HG03280 (cell line): ENCODE results near the gene PDE6G.
A peak's percentile ranks its signal among the peaks of the same experiment; 100 is the strongest.

Experiments
- ATAC-seq: cut with Tn5 transposase; IDR thresholded peaks from one replicate; pipeline ENCODE4 v1.9.1; 2021; ENCODE audit warnings: mild to moderate bottlenecking, moderate library complexity; ENCODE audit not compliant: unreplicated experiment

Gene PDE6G

DNA sequence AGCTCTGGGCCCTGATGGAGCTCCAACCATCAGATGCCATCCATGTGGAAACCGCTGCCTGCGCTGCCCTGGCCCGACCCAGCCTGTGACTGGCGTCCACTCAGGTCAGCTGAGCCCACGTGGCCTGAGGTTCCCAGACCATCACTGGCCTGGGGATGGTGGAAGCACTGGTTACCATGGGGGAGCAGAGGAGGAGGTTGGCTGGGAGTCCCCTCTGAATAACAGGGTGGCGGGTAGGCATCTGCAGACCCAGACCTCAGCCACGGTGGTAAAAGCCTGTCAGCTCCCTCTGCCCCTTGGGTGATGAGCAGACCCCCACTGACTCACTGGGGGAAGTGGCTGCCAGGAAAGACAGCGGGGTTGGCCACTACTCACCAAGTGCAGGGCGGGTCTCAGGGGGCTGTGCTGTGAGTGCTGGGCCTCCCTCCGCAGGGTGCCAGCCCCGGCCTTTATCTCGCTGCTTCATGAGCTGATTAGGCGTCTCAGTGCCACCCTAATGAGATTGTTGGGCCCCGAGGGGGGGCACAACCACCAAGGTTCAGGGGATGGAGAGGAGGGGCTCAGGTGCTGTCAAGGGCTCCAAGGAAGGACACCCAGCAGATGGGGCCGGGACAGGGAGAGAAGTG, at the start of gene PDE6G:
Gene PDE6G (minus strand): TSS at position 425 of the 626 bp plus-strand sequence. CDS start 3,237 bp downstream, outside the sequence.
- no peak for ATAC-seq

DNA sequence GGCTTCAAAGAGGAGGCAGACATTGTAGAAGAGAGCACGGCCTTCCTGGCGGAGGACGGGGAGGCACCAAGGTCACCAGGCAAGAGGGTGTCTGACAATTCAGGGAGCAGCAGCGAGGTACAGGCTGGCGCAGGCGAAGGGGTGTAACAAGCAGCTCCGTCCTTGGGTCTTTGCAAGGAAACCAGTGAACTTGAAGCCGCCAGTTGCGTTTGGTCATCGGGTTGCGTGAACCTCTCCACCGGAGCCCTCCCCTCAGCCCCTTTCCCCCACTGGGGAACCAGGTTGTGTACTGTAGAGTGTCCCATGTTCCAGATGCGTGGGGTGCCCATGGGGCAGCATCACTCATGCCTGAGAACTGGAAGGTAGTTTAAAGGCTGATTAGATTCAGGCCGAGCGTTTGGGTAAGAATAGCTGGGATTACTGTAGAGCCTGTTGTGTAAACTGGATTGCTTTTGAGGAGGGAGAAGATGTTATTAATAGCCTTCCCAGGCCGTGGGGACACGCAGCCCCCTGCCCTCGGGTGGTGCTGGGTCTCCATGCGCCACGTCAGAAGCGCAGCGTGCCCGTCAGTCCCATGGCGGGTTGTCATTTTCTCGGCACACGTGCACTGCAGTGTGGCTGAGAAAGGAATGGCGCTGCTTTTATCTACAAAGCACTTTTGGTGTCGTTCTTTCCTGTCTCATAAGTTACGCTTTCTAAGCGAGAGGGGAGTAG, 49.3 kb upstream of the PDE6G start:
- no peak for ATAC-seq

- no peak for ATAC-seq
Observed at GRCh38 chr17:81703747-81704654, 47.7 kb upstream of the PDE6G start.

- peak; percentile 87 for ATAC-seq
Observed at GRCh38 chr17:81702934-81703746, 46.8 kb upstream of the PDE6G start, which contains the start of gene MRPL12. TSS of gene MRPL12 (plus strand) at chr17:81703367. CDS start at chr17:81703502, 135 bp downstream.

DNA sequence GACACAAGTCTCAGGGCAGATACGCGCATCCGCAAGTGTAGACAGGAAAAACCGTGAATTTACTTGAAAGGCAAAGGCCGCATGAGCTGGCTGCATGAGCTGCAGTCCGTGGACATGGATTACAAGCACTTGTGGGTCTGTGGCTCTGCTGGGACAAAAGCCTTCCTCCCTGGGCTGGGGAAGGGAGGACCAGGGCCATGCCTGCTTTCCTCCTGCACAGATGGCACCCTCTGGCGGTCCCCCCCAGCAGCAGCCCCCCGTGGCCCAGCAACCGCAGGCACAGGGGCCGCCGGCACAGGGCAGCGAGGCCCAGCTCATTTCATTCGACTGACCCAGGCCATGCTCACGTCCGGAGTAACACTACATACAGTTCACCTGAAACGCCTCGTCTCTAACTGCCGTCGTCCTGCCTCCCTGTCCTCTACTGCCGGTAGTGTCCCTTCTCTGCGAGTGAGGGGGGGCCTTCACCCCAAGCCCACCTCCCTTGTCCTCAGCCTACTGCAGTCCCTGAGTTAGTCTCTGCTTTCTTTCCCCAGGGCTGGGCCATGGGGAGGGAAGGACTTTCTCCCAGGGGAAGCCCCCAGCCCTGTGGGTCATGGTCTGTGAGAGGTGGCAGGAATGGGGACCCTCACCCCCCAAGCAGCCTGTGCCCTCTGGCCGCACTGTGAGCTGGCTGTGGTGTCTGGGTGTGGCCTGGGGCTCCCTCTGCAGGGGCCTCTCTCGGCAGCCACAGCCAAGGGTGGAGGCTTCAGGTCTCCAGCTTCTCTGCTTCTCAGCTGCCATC, 45.1 kb upstream of the PDE6G start:
- ATAC-seq, result no peak

DNA sequence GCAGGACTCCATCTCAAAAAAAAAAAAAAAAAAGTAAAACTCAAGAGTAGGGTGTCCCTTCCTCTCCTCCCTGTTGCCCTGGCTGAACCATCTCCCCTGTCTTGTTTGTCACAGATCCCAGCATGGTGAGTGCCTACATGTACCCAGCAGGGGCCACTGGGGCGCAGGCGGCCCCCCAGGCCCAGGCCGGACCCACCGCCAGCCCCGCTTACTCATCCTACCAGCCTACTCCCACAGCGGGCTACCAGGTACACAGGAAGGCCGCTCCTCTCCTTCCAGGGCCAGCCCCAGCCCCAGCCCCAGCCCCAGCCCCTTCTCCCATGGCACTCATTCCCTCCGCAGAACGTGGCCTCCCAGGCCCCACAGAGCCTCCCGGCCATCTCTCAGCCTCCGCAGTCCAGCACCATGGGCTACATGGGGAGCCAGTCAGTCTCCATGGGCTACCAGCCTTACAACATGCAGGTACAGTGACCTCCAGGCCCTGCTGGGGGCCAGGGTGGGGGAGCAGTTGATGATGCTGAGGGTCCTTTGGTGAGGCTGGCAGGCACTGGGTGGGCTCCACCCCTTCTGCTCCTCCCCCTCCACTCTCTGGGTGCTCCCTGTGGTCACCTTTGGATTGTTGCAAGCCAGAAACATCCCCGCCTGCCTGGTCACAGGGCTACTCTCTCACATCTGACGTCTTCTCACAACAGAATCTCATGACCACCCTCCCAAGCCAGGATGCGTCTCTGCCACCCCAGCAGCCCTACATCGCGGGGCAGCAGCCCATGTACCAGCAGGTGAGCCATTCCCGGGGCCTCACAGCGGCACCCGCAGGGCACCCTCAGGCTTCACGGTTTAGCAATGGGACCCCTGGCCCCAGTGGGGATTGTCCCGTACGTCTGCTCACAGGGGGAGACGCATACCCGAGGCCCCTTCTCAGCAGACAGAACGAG, 44.3 kb upstream of the PDE6G start:
- ATAC-seq, result no peak

DNA sequence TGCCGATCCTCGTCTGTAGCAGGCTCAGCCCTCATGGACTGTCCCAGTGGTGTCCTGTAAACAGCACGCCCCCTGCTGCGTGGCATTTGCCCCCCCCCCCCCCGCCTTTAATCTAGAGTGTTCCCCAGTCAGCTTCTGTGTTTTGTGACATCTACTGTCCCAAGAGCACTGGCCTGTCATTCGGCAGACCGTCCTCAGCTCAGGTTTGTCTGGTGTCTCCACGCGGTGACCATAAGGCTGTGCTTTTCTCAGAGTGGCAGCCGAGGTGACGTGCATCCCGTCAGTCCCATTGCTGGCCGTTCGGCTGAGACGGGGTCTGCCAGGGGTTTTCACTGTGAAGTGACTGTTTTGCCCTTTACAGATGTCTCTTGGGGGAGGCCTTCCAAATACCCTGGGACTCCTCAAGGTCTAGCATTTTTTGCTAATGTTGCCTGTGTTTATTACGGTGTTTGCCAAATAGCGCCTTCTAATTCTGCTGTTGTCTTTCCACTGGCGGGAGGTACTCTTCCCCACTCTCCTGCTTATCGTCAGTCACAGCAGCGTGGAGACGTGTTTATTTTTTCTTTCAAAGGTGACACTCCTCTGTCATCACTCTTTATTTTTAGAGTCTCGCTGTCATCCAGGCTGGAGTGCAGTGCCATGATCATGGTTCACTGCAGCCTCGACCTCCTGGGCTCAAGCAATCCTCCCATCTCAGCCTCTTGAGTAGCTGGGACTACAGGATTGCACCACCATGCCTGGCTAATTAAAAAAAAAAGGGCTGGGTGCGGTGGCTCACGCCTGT, 41.1 kb upstream of the PDE6G start:
- ATAC-seq, result no peak

- ATAC-seq, result no peak
Observed at GRCh38 chr17:81696218-81696941, 40.0 kb upstream of the PDE6G start.

GRCh38 chr17:81695801-81696200, 39.5 kb upstream of the PDE6G start:
- no peak for ATAC-seq

GRCh38 chr17:81695211-81695610, 38.9 kb upstream of the PDE6G start:
- ATAC-seq, result no peak

- no peak for ATAC-seq
Observed at GRCh38 chr17:81694810-81695209, 38.5 kb upstream of the PDE6G start.

DNA sequence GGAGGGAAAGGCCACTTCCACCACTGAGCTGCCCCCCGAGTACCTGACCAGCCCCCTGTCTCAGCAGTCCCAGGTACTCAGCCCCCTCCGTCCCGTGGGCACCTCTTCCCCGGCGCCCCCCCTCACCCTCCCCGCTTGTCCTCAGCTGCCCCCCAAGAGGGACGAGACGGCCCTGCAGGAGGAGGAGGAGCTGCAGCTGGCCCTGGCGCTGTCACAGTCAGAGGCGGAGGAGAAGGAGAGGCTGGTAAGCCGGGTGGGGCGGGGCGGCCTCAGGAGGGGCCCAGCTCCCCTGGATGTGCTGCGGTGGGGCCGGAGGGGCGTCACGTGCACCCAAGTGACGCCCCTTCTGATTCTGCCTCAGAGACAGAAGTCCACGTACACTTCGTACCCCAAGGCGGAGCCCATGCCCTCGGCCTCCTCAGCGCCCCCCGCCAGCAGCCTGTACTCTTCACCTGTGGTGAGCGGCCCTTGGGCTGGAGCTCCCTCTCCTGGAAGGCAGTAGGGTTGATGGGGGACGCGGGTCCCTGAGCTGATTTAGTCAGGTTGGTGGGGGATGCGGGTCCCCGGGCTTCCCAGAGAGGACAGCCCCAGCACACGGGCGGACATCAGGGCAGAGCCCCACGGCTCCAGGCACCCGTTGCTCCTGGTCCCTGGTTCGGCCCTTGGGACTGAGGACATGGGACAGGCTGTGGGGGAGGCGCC, 37.3 kb upstream of the PDE6G start:
- ATAC-seq, result no peak

GRCh38 chr17:81691608-81692007, 35.3 kb upstream of the PDE6G start:
- no peak for ATAC-seq

GRCh38 chr17:81691196-81691595, 34.9 kb upstream of the PDE6G start:
- ATAC-seq, result no peak

GRCh38 chr17:81690549-81690948, 34.2 kb upstream of the PDE6G start:
- no peak for ATAC-seq

DNA sequence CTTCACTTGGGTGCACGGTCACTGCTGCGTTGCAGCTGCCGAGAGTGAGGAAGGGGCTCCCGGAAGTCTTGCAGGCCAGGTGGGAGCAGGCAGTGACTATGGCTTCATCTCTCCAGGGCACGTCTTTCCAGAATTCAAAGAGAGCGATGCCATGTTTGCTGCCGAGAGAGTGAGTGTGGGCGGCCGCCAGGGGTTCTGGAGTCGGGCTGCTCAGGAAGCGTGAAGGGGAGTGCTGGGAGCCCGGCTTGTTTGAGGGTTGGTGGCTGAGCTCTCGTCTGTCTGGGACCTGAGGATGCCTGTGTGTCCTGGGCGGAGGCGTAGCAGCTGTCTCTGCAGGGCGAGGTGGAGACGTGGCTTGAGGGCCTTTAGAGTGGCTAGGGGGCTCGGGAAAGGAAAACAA, 33.7 kb upstream of the PDE6G start:
- ATAC-seq, result no peak

- ATAC-seq, result no peak
Observed at GRCh38 chr17:81688616-81689015, 32.3 kb upstream of the PDE6G start.
